Neural cell (in vitro differentiated cells): ENCODE measurements around the gene DPF3. TPM values are rescaled to one million over a fixed set of nuclear protein-coding genes. Genes with fewer than 3 reads are reported as not detected.

Experiments used
- H2AFZ ChIP-seq: fragments of 200-600, 300-800 bp; sonication (generic), shearing (Covaris generic); 2 replicates; pipeline ENCODE4 v1.6.0; 2014; ENCODE audit warnings: low read depth, mild to moderate bottlenecking, antibody characterized with exemption, low read length, moderate library complexity
- H3F3A ChIP-seq: fragments of 200-600 bp; shearing (Covaris generic); 2 replicates; pipeline ENCODE4 v1.6.1; 2016; ENCODE audit warnings: mild to moderate bottlenecking, moderate library complexity, mixed read lengths, antibody characterized with exemption, low read length; ENCODE audit not compliant: insufficient read depth, poor library complexity, severe bottlenecking
- H3K27ac ChIP-seq: fragments of 200-600, 300-800 bp; sonication (generic), shearing (Covaris generic); 2 replicates; pipeline ENCODE4 v1.5.1; 2014; ENCODE audit warnings: mild to moderate bottlenecking, low read length, moderate library complexity
- H3K27me3 ChIP-seq: fragments of 300-800, 200-600 bp; sonication (generic), shearing (Covaris generic); 2 replicates; pipeline ENCODE4 v1.6.0; 2014; ENCODE audit warnings: mild to moderate bottlenecking, low read depth, low read length, moderate library complexity; ENCODE audit not compliant: insufficient read depth
- H3K36me3 ChIP-seq: fragments of 300-800, 200-600 bp; sonication (generic), shearing (Covaris generic); 2 replicates; pipeline ENCODE4 v1.5.1; 2014; ENCODE audit warnings: mild to moderate bottlenecking, antibody characterized with exemption, low read length, moderate library complexity; ENCODE audit not compliant: insufficient read depth
- H3K4me2 ChIP-seq: fragments of 300-800, 200-600 bp; sonication (generic), shearing (Covaris generic); 2 replicates; pipeline ENCODE4 v1.6.0; 2014; ENCODE audit warnings: mild to moderate bottlenecking, low read length
- H3K4me3 ChIP-seq: fragments of 300-800, 200-600 bp; sonication (generic), shearing (Covaris generic); 2 replicates; pipeline ENCODE4 v1.5.1; 2014; ENCODE audit warnings: mild to moderate bottlenecking, low read length, moderate library complexity
- H3K79me2 ChIP-seq: fragments of 200-600 bp; shearing (Covaris generic); replicated peaks from 2 replicates; pipeline ENCODE4 v1.6.0; 2014; ENCODE audit warnings: mild to moderate bottlenecking, low read length, moderate library complexity; ENCODE audit not compliant: insufficient read depth
- H3K9ac ChIP-seq: fragments of 300-800, 200-600 bp; sonication (generic), shearing (Covaris generic); 2 replicates; pipeline ENCODE4 v1.6.1; 2016; ENCODE audit warnings: mild to moderate bottlenecking, low read length, mixed read lengths
- H3K9me2 ChIP-seq: fragments of 200-600 bp; shearing (Covaris generic); 2 replicates; pipeline ENCODE4 v1.6.1; 2016; ENCODE audit warnings: mild to moderate bottlenecking, low read length, mixed read lengths; ENCODE audit not compliant: insufficient read depth
- H3K9me3 ChIP-seq: fragments of 200-600, 300-800 bp; sonication (generic), shearing (Covaris generic); 2 replicates; pipeline ENCODE4 v1.6.1; 2016; ENCODE audit warnings: mild to moderate bottlenecking, mixed run types, low read length, moderate library complexity, mixed read lengths
- H4K20me1 ChIP-seq: fragments of 200-600 bp; shearing (Covaris generic); 2 replicates; pipeline ENCODE4 v1.6.1; 2016; ENCODE audit warnings: mild to moderate bottlenecking, mixed run types; ENCODE audit not compliant: insufficient read depth
- EP300 ChIP-seq: fragments of 450-650 bp; conservative IDR thresholded peaks from 2 replicates; pipeline ENCODE4 v1.6.1; 2014; ENCODE audit warnings: antibody characterized with exemption, mild to moderate bottlenecking, moderate library complexity; ENCODE audit not compliant: poor library complexity, severe bottlenecking
- EZH2 ChIP-seq: fragments of 200-600, 300-800 bp; shearing (Covaris generic), sonication (generic); IDR thresholded peaks from 2 replicates; pipeline ENCODE4 v1.6.1; 2014; ENCODE audit warnings: antibody characterized with exemption, low read length, borderline replicate concordance, mild to moderate bottlenecking; ENCODE audit not compliant: insufficient read depth, poor library complexity, severe bottlenecking
- MXI1 ChIP-seq: fragments of 450-650 bp; conservative IDR thresholded peaks from 2 replicates; pipeline ENCODE4 v1.6.1; 2014; ENCODE audit warnings: antibody characterized with exemption, mild to moderate bottlenecking; ENCODE audit not compliant: poor library complexity, severe bottlenecking
- POLR2AphosphoS5 ChIP-seq: IDR thresholded peaks from 2 replicates; pipeline ENCODE4 v1.6.1; 2012
- RAD21 ChIP-seq: fragments of 450-650 bp; conservative IDR thresholded peaks from 2 replicates; pipeline ENCODE4 v1.6.1; 2014; ENCODE audit warnings: antibody characterized with exemption, mild to moderate bottlenecking, moderate library complexity
- SMC3 ChIP-seq: fragments of 450-650 bp; conservative IDR thresholded peaks from 2 replicates; pipeline ENCODE4 v1.6.1; 2014; ENCODE audit warnings: antibody characterized with exemption, mild to moderate bottlenecking, moderate library complexity; ENCODE audit not compliant: poor library complexity
- TAF1 ChIP-seq: IDR thresholded peaks from 2 replicates; pipeline ENCODE4 v1.6.1; 2012; ENCODE audit warnings: low read depth
- polyA plus RNA-seq: library from polyadenylated mRNA; depleted of rRNA; stranded (reverse); fragments of >200 nt; gene quantifications from 2 replicates; pipeline ENCODE4 v1.2.3, GENCODE V29; 2014
- TF ChIP-seq, protein P1 (sequence below): IDR thresholded peaks from 2 replicates; pipeline ENCODE4 v1.6.1; 2012; ENCODE audit warnings: borderline replicate concordance
- TF ChIP-seq, protein P2 (sequence below): fragments of 450-650 bp; IDR thresholded peaks from 2 replicates; pipeline ENCODE4 v1.5.1; 2014; ENCODE audit warnings: antibody characterized with exemption, mild to moderate bottlenecking, moderate library complexity; ENCODE audit not compliant: poor library complexity, severe bottlenecking

DPF3 gene
- polyA plus RNA-seq, 1 donor from 2014 or later = 2.9 TPM

GRCh38 chr14:72759670-72760069 lies 134.2 kb downstream of the DPF3 start:
- no peak overlapping the region for H2AFZ ChIP-seq
- no peak for TF ChIP-seq MXI1
- TF ChIP-seq, protein P1, sequence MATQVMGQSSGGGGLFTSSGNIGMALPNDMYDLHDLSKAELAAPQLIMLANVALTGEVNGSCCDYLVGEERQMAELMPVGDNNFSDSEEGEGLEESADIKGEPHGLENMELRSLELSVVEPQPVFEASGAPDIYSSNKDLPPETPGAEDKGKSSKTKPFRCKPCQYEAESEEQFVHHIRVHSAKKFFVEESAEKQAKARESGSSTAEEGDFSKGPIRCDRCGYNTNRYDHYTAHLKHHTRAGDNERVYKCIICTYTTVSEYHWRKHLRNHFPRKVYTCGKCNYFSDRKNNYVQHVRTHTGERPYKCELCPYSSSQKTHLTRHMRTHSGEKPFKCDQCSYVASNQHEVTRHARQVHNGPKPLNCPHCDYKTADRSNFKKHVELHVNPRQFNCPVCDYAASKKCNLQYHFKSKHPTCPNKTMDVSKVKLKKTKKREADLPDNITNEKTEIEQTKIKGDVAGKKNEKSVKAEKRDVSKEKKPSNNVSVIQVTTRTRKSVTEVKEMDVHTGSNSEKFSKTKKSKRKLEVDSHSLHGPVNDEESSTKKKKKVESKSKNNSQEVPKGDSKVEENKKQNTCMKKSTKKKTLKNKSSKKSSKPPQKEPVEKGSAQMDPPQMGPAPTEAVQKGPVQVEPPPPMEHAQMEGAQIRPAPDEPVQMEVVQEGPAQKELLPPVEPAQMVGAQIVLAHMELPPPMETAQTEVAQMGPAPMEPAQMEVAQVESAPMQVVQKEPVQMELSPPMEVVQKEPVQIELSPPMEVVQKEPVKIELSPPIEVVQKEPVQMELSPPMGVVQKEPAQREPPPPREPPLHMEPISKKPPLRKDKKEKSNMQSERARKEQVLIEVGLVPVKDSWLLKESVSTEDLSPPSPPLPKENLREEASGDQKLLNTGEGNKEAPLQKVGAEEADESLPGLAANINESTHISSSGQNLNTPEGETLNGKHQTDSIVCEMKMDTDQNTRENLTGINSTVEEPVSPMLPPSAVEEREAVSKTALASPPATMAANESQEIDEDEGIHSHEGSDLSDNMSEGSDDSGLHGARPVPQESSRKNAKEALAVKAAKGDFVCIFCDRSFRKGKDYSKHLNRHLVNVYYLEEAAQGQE = no peak
- TF ChIP-seq EZH2 = no peak
- TF ChIP-seq EP300 = no peak
- TF ChIP-seq, protein P2, sequence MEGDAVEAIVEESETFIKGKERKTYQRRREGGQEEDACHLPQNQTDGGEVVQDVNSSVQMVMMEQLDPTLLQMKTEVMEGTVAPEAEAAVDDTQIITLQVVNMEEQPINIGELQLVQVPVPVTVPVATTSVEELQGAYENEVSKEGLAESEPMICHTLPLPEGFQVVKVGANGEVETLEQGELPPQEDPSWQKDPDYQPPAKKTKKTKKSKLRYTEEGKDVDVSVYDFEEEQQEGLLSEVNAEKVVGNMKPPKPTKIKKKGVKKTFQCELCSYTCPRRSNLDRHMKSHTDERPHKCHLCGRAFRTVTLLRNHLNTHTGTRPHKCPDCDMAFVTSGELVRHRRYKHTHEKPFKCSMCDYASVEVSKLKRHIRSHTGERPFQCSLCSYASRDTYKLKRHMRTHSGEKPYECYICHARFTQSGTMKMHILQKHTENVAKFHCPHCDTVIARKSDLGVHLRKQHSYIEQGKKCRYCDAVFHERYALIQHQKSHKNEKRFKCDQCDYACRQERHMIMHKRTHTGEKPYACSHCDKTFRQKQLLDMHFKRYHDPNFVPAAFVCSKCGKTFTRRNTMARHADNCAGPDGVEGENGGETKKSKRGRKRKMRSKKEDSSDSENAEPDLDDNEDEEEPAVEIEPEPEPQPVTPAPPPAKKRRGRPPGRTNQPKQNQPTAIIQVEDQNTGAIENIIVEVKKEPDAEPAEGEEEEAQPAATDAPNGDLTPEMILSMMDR = no peak
- no peak for TF ChIP-seq RAD21
- TF ChIP-seq POLR2AphosphoS5 = no peak
- TF ChIP-seq SMC3 = no peak
- TF ChIP-seq TAF1 = no peak
- no peaks in the 10 kb centered on the region for H3K36me3 ChIP-seq
- H3F3A ChIP-seq = no peaks in the 10 kb centered on the region
- no peaks in the 10 kb centered on the region for H3K79me2 ChIP-seq
- H3K9ac ChIP-seq = no peak overlapping the region
- H3K9me2 ChIP-seq = no peaks in the 10 kb centered on the region
- H3K4me3 ChIP-seq = no peak overlapping the region
- H3K9me3 ChIP-seq = peaks cover 10% of the 10 kb centered on the region
- H3K4me2 ChIP-seq = no peak overlapping the region
- H4K20me1 ChIP-seq = no peaks in the 10 kb centered on the region
- no peak overlapping the region for H3K27ac ChIP-seq
- no peaks in the 10 kb centered on the region for H3K27me3 ChIP-seq

DNA sequence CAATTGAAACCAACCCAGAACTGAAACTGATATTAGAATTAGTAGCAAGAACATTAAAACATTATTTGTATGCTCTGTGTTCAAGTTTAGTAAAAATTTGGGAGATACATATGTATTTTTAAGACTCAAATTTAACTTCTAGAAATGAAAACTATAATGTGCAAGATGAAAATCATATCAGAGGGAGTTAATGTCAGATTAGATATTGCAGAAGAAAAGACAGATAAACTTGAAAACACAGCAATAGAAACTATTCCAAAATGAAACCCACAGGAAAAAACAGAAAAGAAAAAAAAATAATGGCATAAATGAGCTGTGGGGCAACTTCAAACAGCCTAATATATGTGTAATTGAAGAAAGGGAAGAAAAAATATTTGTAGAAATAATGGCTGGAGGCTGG lies 134.9 kb downstream of the DPF3 start:
- no peak overlapping the region for H3K27ac ChIP-seq
- H3K4me3 ChIP-seq = no peak overlapping the region
- no peak overlapping the region for H3K9ac ChIP-seq
- H3F3A ChIP-seq = no peaks in the 10 kb centered on the region
- TF ChIP-seq SMC3 (no peak), MXI1 (no peak), EZH2 (no peak), POLR2AphosphoS5 (no peak), RAD21 (no peak), TAF1 (no peak), EP300 (no peak)
- TF ChIP-seq, protein P1 = no peak
- TF ChIP-seq, protein P2 = no peak
- peaks cover 10% of the 10 kb centered on the region for H3K9me3 ChIP-seq
- H3K4me2 ChIP-seq = no peak overlapping the region
- no peak overlapping the region for H2AFZ ChIP-seq
- no peaks in the 10 kb centered on the region for H3K36me3 ChIP-seq
- H3K79me2 ChIP-seq = no peaks in the 10 kb centered on the region
- H3K9me2 ChIP-seq = no peaks in the 10 kb centered on the region
- no peaks in the 10 kb centered on the region for H3K27me3 ChIP-seq
- no peaks in the 10 kb centered on the region for H4K20me1 ChIP-seq
